GM12878 (cell line): ENCODE data around the gene CSTB. TPM values are rescaled to one million over a fixed set of nuclear protein-coding genes. Genes with fewer than 3 reads are reported as not detected.

Source experiments
- CHD1 ChIP-seq: IDR thresholded peaks from 2 replicates; pipeline ENCODE4 v1.6.1; 2012; ENCODE audit warnings: low read depth, low read length, improper control_type of control experiment
- CUX1 ChIP-seq: IDR thresholded peaks from 2 replicates; pipeline ENCODE4 v1.6.1; 2012; ENCODE audit warnings: improper control_type of control experiment, low read depth, low read length; ENCODE audit not compliant: insufficient replicate concordance
- DPF2 ChIP-seq: fragments of 450-650 bp; IDR thresholded peaks from 2 replicates; pipeline ENCODE4 v1.6.1; 2017; ENCODE audit warnings: mild to moderate bottlenecking
- HCFC1 ChIP-seq: fragments of 150-350 bp; IDR thresholded peaks from 2 replicates; pipeline ENCODE4 v1.6.1; 2014; ENCODE audit warnings: low read length
- JUND ChIP-seq: IDR thresholded peaks from 2 replicates; pipeline ENCODE4 v1.6.1; 2012; ENCODE audit warnings: low read depth, mild to moderate bottlenecking, low read length, improper control_type of control experiment, moderate library complexity
- KDM1A ChIP-seq: fragments of 200-600 bp; sonication (generic); IDR thresholded peaks from 2 replicates; pipeline ENCODE4 v1.6.1; 2016; ENCODE audit warnings: borderline replicate concordance
- MEF2A ChIP-seq: IDR thresholded peaks from 2 replicates; pipeline ENCODE4 v1.6.1; 2011; ENCODE audit warnings: low read depth, mild to moderate bottlenecking, low read length, moderate library complexity; ENCODE audit not compliant: insufficient read depth
- MTA2 ChIP-seq: fragments of 450-650 bp; IDR thresholded peaks from 2 replicates; pipeline ENCODE4 v1.6.1; 2016; ENCODE audit warnings: low read depth, mild to moderate bottlenecking, moderate library complexity
- NFIC ChIP-seq: IDR thresholded peaks from 2 replicates; pipeline ENCODE4 v1.6.1; 2012; ENCODE audit warnings: low read depth, mild to moderate bottlenecking, inconsistent platforms, low read length, moderate library complexity
- NRF1 ChIP-seq: conservative IDR thresholded peaks from 2 replicates; pipeline ENCODE4 v1.6.1; 2011; ENCODE audit warnings: mild to moderate bottlenecking, low read depth, low read length, improper control_type of control experiment
- POLR2AphosphoS5 ChIP-seq: IDR thresholded peaks from 2 replicates; pipeline ENCODE4 v1.6.1; 2011; ENCODE audit warnings: mild to moderate bottlenecking, low read length, inconsistent platforms
- RCOR1 ChIP-seq: conservative IDR thresholded peaks from 2 replicates; pipeline ENCODE4 v1.6.1; 2012; ENCODE audit warnings: low read depth, low read length, improper control_type of control experiment
- SIN3A ChIP-seq: IDR thresholded peaks from 2 replicates; pipeline ENCODE4 v1.6.1; 2012; ENCODE audit warnings: low read depth, low read length, improper control_type of control experiment
- SMAD5 ChIP-seq: IDR thresholded peaks from 2 replicates; pipeline ENCODE4 v1.6.1; 2016; ENCODE audit warnings: antibody characterized with exemption, low read depth
- SMARCA5 ChIP-seq: fragments of 450-650 bp; IDR thresholded peaks from 2 replicates; pipeline ENCODE4 v1.6.1; 2017; ENCODE audit warnings: mild to moderate bottlenecking
- SPI1 ChIP-seq: IDR thresholded peaks from 2 replicates; pipeline ENCODE4 v1.6.1; 2011; ENCODE audit warnings: low read depth, mild to moderate bottlenecking, low read length, moderate library complexity, borderline replicate concordance; ENCODE audit not compliant: insufficient read depth
- SREBF2 ChIP-seq: IDR thresholded peaks from 2 replicates; pipeline ENCODE4 v1.6.1; 2012; ENCODE audit warnings: mild to moderate bottlenecking, low read length
- SUZ12 ChIP-seq: fragments of 200-600 bp; sonication (generic); IDR thresholded peaks from one replicate; pipeline ENCODE4 v1.6.1; 2018; ENCODE audit warnings: antibody characterized with exemption, mild to moderate bottlenecking; ENCODE audit not compliant: unreplicated experiment
- YY1 ChIP-seq: IDR thresholded peaks from 2 replicates; pipeline ENCODE4 v1.6.1; 2011; ENCODE audit warnings: low read depth, mild to moderate bottlenecking, low read length
- polyA plus RNA-seq, 11 experiments: library from polyadenylated mRNA; depleted of rRNA in 4 of 11; unstranded in 6 of 11; stranded (reverse) in 5 of 11; fragments of >200 nt; fragmentation: Nextera tagmentation in 4 of 11; fragmentation: Illumina TruSeq in 1 of 11; extraction: Ambion mirVana in 4 of 11; extraction: Trizol in 1 of 11; gene quantifications; 1 replicate in 1 of 11; 2 replicates in 10 of 11; pipeline versions ENCODE4 v1.2.1 to v1.2.3, GENCODE V29; 2011 to 2016; ENCODE audit warnings: inconsistent platforms in 2 of 11, missing spikeins in 2 of 11, low read depth in 1 of 11
- total RNA-seq, 4 experiments: library from RNA; depleted of rRNA in 3 of 4; stranded (reverse); fragments of >200 nt in 3 of 4; fragmentation: Illumina TruSeq in 1 of 4; extraction: Trizol in 1 of 4; gene quantifications; 2 replicates each; pipeline versions ENCODE4 v1.2.1 to v1.2.3, GENCODE V29; 2013 to 2021
- TF ChIP-seq, protein P1 (sequence below): fragments of 150-350 bp; IDR thresholded peaks from 2 replicates; pipeline ENCODE4 v1.6.1; 2016; ENCODE audit warnings: low read depth, low read length
- TF ChIP-seq, protein P2 (sequence below): fragments of 450-650 bp; IDR thresholded peaks from 2 replicates; pipeline ENCODE4 v1.6.1; 2014; ENCODE audit warnings: mild to moderate bottlenecking

Gene CSTB
- total and polyA plus RNA-seq, 10 of the 15 experiments (the other 5 are each of a cell fraction or from before 2014, with no cell fraction given): 12.5 to 82.7 (median 41.9) TPM

DNA sequence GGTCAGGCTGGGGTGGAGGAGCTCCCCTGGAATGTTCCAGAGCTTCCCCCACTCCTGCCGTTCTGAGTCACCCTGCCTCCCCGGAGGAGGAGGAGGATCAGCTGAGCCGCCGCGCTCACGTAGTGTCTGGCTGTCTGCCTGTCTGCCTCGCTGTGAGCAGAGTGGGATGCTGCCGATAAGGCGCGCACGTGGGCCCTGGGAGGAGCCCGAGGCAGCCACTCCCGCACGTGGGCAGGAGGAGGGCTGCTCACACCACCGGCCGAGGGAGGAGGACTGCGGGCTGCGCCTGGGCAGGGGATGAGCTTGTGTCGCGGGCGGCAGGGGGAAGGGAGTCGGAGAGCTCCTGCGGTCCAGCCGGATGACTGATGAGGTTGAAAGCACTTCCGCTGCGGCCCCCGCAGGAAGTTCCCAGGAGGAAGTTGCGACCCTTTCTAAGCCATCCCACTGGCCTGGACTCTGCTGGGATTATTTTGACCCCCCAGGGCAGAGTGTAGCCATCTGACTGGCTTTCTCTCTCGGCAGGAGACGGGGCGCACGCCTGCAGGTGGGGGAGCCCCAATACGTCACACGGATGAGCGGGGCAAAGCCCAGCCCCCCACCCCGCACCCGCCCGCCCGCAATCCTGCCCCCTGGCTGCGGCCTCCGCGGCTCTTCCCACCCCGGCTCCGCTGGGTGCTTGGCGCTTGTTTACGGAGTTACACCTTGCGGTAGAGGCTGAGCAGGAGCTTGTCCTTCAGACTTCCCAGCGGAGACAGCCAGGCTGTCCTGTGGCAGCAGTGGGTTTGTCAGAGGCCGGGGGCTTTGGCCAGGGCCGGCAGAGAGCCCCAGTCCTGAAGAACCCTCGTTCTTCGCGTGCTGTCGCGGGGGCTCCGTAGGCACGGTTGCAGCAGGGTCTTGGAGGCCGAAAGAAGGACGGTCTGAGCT, 47.4 kb downstream of the CSTB start (continued):
- 0 out of 2 replicates have a peak, but pooled peaks have one; percentile 52 for TF ChIP-seq CHD1
- TF ChIP-seq JUND: no peak
- TF ChIP-seq NRF1: peak; percentile 9; the same call in 1 of the 2 replicates
- TF ChIP-seq, protein P1, sequence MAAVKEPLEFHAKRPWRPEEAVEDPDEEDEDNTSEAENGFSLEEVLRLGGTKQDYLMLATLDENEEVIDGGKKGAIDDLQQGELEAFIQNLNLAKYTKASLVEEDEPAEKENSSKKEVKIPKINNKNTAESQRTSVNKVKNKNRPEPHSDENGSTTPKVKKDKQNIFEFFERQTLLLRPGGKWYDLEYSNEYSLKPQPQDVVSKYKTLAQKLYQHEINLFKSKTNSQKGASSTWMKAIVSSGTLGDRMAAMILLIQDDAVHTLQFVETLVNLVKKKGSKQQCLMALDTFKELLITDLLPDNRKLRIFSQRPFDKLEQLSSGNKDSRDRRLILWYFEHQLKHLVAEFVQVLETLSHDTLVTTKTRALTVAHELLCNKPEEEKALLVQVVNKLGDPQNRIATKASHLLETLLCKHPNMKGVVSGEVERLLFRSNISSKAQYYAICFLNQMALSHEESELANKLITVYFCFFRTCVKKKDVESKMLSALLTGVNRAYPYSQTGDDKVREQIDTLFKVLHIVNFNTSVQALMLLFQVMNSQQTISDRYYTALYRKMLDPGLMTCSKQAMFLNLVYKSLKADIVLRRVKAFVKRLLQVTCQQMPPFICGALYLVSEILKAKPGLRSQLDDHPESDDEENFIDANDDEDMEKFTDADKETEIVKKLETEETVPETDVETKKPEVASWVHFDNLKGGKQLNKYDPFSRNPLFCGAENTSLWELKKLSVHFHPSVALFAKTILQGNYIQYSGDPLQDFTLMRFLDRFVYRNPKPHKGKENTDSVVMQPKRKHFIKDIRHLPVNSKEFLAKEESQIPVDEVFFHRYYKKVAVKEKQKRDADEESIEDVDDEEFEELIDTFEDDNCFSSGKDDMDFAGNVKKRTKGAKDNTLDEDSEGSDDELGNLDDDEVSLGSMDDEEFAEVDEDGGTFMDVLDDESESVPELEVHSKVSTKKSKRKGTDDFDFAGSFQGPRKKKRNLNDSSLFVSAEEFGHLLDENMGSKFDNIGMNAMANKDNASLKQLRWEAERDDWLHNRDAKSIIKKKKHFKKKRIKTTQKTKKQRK: no peak
- TF ChIP-seq RCOR1: no peak
- TF ChIP-seq SIN3A: peak; percentile 89
- TF ChIP-seq, protein P2, sequence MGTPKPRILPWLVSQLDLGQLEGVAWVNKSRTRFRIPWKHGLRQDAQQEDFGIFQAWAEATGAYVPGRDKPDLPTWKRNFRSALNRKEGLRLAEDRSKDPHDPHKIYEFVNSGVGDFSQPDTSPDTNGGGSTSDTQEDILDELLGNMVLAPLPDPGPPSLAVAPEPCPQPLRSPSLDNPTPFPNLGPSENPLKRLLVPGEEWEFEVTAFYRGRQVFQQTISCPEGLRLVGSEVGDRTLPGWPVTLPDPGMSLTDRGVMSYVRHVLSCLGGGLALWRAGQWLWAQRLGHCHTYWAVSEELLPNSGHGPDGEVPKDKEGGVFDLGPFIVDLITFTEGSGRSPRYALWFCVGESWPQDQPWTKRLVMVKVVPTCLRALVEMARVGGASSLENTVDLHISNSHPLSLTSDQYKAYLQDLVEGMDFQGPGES: no peak
- peak; percentile 45; the same call in 1 of the 2 replicates for TF ChIP-seq SREBF2
- peak; percentile 78 for TF ChIP-seq SPI1
- TF ChIP-seq MEF2A: no peak
- TF ChIP-seq SUZ12: no peak
- peak; percentile 38; the same call in 1 of the 2 replicates for TF ChIP-seq SMARCA5
- TF ChIP-seq MTA2: peak; percentile 52; the same call in 1 of the 2 replicates
- peak; percentile 51; the same call in 1 of the 2 replicates for TF ChIP-seq POLR2AphosphoS5
- no peak for TF ChIP-seq CUX1
- no peak for TF ChIP-seq KDM1A
- peak; percentile 80 for TF ChIP-seq DPF2
- TF ChIP-seq SMAD5: peak; percentile 50; the same call in 1 of the 2 replicates
- TF ChIP-seq YY1: peak; percentile 21; the same call in 1 of the 2 replicates
- no peak for TF ChIP-seq NFIC
- peak; percentile 56 for TF ChIP-seq HCFC1
